ENCODE measurements around the gene IQCE. TPM values are rescaled to one million over a fixed set of nuclear protein-coding genes. Genes with fewer than 3 reads are reported as not detected.

Gene IQCE
- total RNA-seq, 1 donor from 2014 or later = 32.0 TPM

- intact Hi-C loops (cut with DNase I) = no loop called here
- no peak for ATAC-seq
- Histone ChIP-seq H3K4me3 (no peak overlapping the region), H3K27ac (no peak overlapping the region), H3K9me3 (no peaks in the 10 kb centered on the region), H3K36me3 (peaks cover 17% of the 10 kb centered on the region), H3K27me3 (ENCODE audit: low read depth) (no peaks in the 10 kb centered on the region), H3K4me1 (peaks cover 62% of the 10 kb centered on the region)
- TF ChIP-seq CTCF (IDR thresholded peaks at IDR 0.05) = peak; percentile 9
- DNase-seq = no peak
Observed at GRCh38 chr7:2643386-2644219, 84.8 kb downstream of the IQCE start.

GRCh38 chr7:2644220-2644561 is 85.4 kb downstream of the IQCE start:
- Histone ChIP-seq H3K36me3 (peaks cover 20% of the 10 kb centered on the region), H3K4me3 (no peak overlapping the region), H3K9me3 (no peaks in the 10 kb centered on the region), H3K4me1 (peaks cover 58% of the 10 kb centered on the region), H3K27me3 (ENCODE audit: low read depth) (no peaks in the 10 kb centered on the region), H3K27ac (no peak overlapping the region)
- DNase-seq (no peak), ATAC-seq (no peak)
- intact Hi-C loops (cut with DNase I) = no loop called here
- TF ChIP-seq CTCF (IDR thresholded peaks at IDR 0.05) = no peak

- H3K4me1 ChIP-seq = peaks cover 53% of the 10 kb centered on the region
- no peak overlapping the region for H3K4me3 ChIP-seq
- H3K9me3 ChIP-seq = no peaks in the 10 kb centered on the region
- no peak for DNase-seq
- no peak for TF ChIP-seq CTCF (IDR thresholded peaks at IDR 0.05)
- ATAC-seq = no peak
- peaks cover 25% of the 10 kb centered on the region for H3K36me3 ChIP-seq
- H3K27me3 ChIP-seq (ENCODE audit: low read depth) = no peaks in the 10 kb centered on the region
- intact Hi-C loops (cut with DNase I) = no loop called here
- peak overlapping the region; percentile 24 for H3K27ac ChIP-seq
Observed at GRCh38 chr7:2644562-2645273, 85.9 kb downstream of the IQCE start.

GRCh38 chr7:2645274-2645868 is 86.6 kb downstream of the IQCE start:
- H3K27me3 ChIP-seq (ENCODE audit: low read depth) = no peaks in the 10 kb centered on the region
- peaks cover 48% of the 10 kb centered on the region for H3K4me1 ChIP-seq
- peak overlapping the region; percentile 24 for H3K27ac ChIP-seq
- H3K9me3 ChIP-seq = no peaks in the 10 kb centered on the region
- peaks cover 31% of the 10 kb centered on the region for H3K36me3 ChIP-seq
- no peak for DNase-seq
- no peak for ATAC-seq
- no peak for TF ChIP-seq CTCF (IDR thresholded peaks at IDR 0.05)
- intact Hi-C loops (cut with DNase I) = no loop called here
- no peak overlapping the region for H3K4me3 ChIP-seq

- Histone ChIP-seq H3K9me3 (no peaks in the 10 kb centered on the region), H3K4me1 (peaks cover 39% of the 10 kb centered on the region), H3K36me3 (peaks cover 38% of the 10 kb centered on the region), H3K4me3 (no peak overlapping the region), H3K27me3 (ENCODE audit: low read depth) (no peaks in the 10 kb centered on the region), H3K27ac (no peak overlapping the region)
- ATAC-seq (no peak), DNase-seq (no peak)
- TF ChIP-seq CTCF (IDR thresholded peaks at IDR 0.05) = no peak
- intact Hi-C loops (cut with DNase I) = no loop called here
Observed at GRCh38 chr7:2646336-2646679, 87.5 kb downstream of the IQCE start.
